GM23248 (cell line): ENCODE data around the gene PDPR. TPM values are rescaled to one million over a fixed set of nuclear protein-coding genes. Genes with fewer than 3 reads are reported as not detected.
"Not testable (repeated sequence)": the region's sequence is repeated elsewhere in the genome, so short reads cannot be mapped to it uniquely, and the experiment has no call there.

Experiments used
- DNase-seq: peaks from one replicate; pipeline ENCODE4 v3.0.0-alpha.2; 2015
- H2AFZ ChIP-seq: fragments of 200-600 bp; sonication (generic); 2 replicates; pipeline ENCODE4 v1.6.1; 2016; ENCODE audit warnings: antibody characterized with exemption
- H3F3A ChIP-seq: fragments of 200-600 bp; sonication (generic); 2 replicates; pipeline ENCODE4 v1.6.1; 2016; ENCODE audit warnings: mild to moderate bottlenecking, antibody characterized with exemption, mixed run types; ENCODE audit not compliant: insufficient read depth
- H3K27ac ChIP-seq: fragments of 200-600 bp; sonication (generic); 2 replicates; pipeline ENCODE4 v1.5.1; 2016; ENCODE audit warnings: mild to moderate bottlenecking
- H3K27me3 ChIP-seq: fragments of 200-600 bp; sonication (generic); replicated peaks from 2 replicates; pipeline ENCODE4 v1.6.1; 2016; ENCODE audit warnings: mild to moderate bottlenecking; ENCODE audit not compliant: insufficient read depth
- H3K36me3 ChIP-seq: fragments of 200-600 bp; sonication (generic); 2 replicates; pipeline ENCODE4 v1.6.1; 2016; ENCODE audit warnings: low read depth, mild to moderate bottlenecking
- H3K4me1 ChIP-seq: fragments of 200-600 bp; sonication (generic); 2 replicates; pipeline ENCODE4 v1.6.1; 2016; ENCODE audit warnings: mild to moderate bottlenecking; ENCODE audit not compliant: insufficient read depth
- H3K4me2 ChIP-seq: fragments of 200-600 bp; sonication (generic); one replicate; pipeline ENCODE4 v1.6.1; 2016; ENCODE audit warnings: mild to moderate bottlenecking; ENCODE audit not compliant: unreplicated experiment
- H3K4me3 ChIP-seq: fragments of 200-600 bp; sonication (generic); 2 replicates; pipeline ENCODE4 v1.5.1; 2016; ENCODE audit warnings: mild to moderate bottlenecking
- H3K79me2 ChIP-seq: fragments of 200-600 bp; sonication (generic); 2 replicates; pipeline ENCODE4 v1.6.1; 2016; ENCODE audit warnings: mild to moderate bottlenecking; ENCODE audit not compliant: insufficient read depth
- H3K9ac ChIP-seq: fragments of 200-600 bp; sonication (generic); 2 replicates; pipeline ENCODE4 v1.6.1; 2016; ENCODE audit warnings: mild to moderate bottlenecking
- H3K9me2 ChIP-seq: fragments of 200-600 bp; sonication (generic); 2 replicates; pipeline ENCODE4 v1.6.1; 2016; ENCODE audit warnings: mixed run types, mild to moderate bottlenecking, moderate library complexity; ENCODE audit not compliant: insufficient read depth
- H3K9me3 ChIP-seq: fragments of 200-600 bp; sonication (generic); one replicate; pipeline ENCODE4 v1.6.1; 2017; ENCODE audit warnings: low read depth
- H4K20me1 ChIP-seq: fragments of 200-600 bp; sonication (generic); 2 replicates; pipeline ENCODE4 v1.6.0; 2016; ENCODE audit not compliant: insufficient read depth
- WGBS, 2 experiments: methylation state at CpG; one replicate each; pipeline ENCODE4 v1.1.6; 2015 to 2017; ENCODE audit warnings: low lambda C conversion rate in 2 of 2, low coverage in 1 of 2; ENCODE audit errors: missing lambda C conversion rate in 2 of 2; 5-methylcytosine and 5-hydroxymethylcytosine counted together
- in situ Hi-C: fragments of 300-500 bp; cut with MboI; formaldehyde crosslinking; loops from 2 replicates; pipeline ENCODE4 v1.15.0; 2020
- polyA plus RNA-seq: library from polyadenylated mRNA; unstranded; fragments of >200 nt; fragmentation: Nextera tagmentation; extraction: Ambion mirVana; gene quantifications from 2 replicates; pipeline ENCODE4 v1.2.1, GENCODE V29; 2016
- total RNA-seq: library from RNA; depleted of rRNA; stranded (reverse); fragments of >200 nt; shearing (Covaris generic); gene quantifications from 2 replicates; pipeline ENCODE4 v1.2.3, GENCODE V29; 2014

The PDPR gene
- total and polyA plus RNA-seq, 2 experiments from 2014 or later: 5.3 to 8.6 TPM

GRCh38 chr16:70188608-70188915 lies 74.4 kb downstream of the PDPR start:
- H3K27ac ChIP-seq, H3K27me3 ChIP-seq, H3K36me3 ChIP-seq, H3F3A ChIP-seq, H3K4me1 ChIP-seq, H3K9me2 ChIP-seq, H2AFZ ChIP-seq, H3K9me3 ChIP-seq, H4K20me1 ChIP-seq, H3K79me2 ChIP-seq, in situ Hi-C loops, H3K4me2 ChIP-seq: not testable (repeated sequence)
- DNase-seq: peak; percentile 32
- 0 to 2% methylated on average over 7 to 13 of the region's 22 CpGs for WGBS, 2 experiments
- H3K9ac ChIP-seq: peak overlapping the region; percentile 75
- peak overlapping the region; percentile 55 for H3K4me3 ChIP-seq

DNA sequence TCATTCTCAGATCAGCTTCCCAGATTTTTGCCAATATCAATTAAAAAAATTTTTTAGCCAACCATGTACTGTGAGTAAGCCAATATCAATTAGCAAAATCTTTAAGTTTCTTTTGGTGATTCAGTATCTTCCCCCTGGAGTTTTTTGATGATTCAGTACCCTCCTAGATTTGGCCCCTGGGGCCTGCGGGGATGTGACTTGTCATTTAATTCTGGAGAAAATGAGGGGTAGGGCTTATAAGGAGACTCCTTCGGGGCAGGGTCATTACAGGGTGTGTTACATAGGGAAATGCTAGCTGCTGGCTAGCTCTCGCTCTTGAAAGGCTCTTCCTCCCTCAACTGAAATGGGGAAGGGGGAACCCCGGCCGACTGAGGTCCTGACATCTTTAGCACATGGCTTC lies 76.4 kb downstream of the PDPR start:
- H4K20me1 ChIP-seq, DNase-seq, H3K4me1 ChIP-seq, H3K27me3 ChIP-seq, H3K36me3 ChIP-seq, H3F3A ChIP-seq, H3K27ac ChIP-seq, H3K9ac ChIP-seq, H2AFZ ChIP-seq, H3K9me3 ChIP-seq, H3K4me2 ChIP-seq, in situ Hi-C loops, H3K4me3 ChIP-seq, H3K9me2 ChIP-seq, H3K79me2 ChIP-seq: not testable (repeated sequence)
- WGBS, 2 experiments: no CpG with 5 or more reads among the region's 5 CpGs

DNA sequence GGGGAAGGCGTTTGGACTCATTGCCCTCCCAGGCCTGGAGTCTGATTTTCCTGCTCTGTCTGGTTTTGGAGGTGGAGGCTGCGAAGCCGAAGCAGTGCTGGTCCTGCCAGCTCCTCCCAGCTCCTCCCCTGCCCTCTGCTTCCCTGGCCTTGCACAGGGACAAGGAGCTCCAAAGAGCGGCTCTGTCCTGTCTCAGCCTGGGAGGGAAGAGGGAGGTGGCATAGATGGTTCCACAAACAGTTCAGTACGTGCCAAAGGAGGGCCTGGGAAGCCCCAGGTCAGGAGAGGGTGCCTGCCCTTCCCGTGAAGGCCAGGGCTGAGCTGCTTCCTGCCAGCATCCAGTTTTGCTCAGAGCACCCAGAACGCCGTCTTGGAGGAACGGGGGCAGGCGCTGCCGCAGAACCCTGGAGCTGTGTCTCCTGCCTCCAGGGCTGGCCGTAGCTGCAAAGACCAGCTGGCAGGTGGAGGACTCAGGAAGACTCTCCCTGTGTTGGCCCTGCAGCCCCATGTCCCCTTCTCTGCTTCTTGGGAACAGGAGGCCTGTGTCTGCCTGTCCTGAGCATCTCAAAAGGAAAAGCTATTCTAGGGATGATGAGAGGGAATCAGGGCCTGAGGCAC lies 82.7 kb downstream of the PDPR start:
- H3K4me2 ChIP-seq, H3K4me1 ChIP-seq, H3K27me3 ChIP-seq, in situ Hi-C loops, H3F3A ChIP-seq, H3K79me2 ChIP-seq, H3K27ac ChIP-seq, H2AFZ ChIP-seq, H3K9me3 ChIP-seq, DNase-seq, H3K9me2 ChIP-seq, H3K9ac ChIP-seq, H3K4me3 ChIP-seq, H3K36me3 ChIP-seq, H4K20me1 ChIP-seq: not testable (repeated sequence)
- WGBS, 2 experiments: 31 to 37% methylated on average over 6 to 8 of the region's 12 CpGs

DNA sequence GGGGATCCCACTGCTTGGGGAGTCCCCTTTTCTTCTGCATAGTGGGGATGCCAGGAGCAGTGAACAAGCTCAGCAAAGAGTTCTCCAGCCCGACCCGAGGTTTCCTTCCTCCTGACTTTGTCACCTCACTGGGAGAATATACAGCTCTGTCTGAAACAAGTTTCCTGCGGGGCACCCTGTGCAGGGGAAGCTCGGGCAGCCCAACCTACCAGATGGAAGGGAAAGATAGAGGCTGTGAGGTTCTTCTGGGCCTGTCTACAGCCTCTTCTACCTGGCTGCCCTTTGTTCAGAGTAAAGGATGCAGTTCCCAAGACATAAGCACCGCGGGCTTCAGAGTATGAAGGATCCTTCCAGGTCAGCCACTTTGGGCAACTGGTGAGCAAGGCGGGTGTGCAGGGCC lies 83.5 kb downstream of the PDPR start:
- H3K36me3 ChIP-seq, H3K9ac ChIP-seq, in situ Hi-C loops, H3K4me3 ChIP-seq, H3K4me2 ChIP-seq, H3F3A ChIP-seq, DNase-seq, H3K9me3 ChIP-seq, H3K79me2 ChIP-seq, H2AFZ ChIP-seq, H3K27ac ChIP-seq, H4K20me1 ChIP-seq, H3K4me1 ChIP-seq, H3K9me2 ChIP-seq, H3K27me3 ChIP-seq: not testable (repeated sequence)
- WGBS, 2 experiments: 95 to 96% methylated on average over 7 of the region's 7 CpGs

DNA sequence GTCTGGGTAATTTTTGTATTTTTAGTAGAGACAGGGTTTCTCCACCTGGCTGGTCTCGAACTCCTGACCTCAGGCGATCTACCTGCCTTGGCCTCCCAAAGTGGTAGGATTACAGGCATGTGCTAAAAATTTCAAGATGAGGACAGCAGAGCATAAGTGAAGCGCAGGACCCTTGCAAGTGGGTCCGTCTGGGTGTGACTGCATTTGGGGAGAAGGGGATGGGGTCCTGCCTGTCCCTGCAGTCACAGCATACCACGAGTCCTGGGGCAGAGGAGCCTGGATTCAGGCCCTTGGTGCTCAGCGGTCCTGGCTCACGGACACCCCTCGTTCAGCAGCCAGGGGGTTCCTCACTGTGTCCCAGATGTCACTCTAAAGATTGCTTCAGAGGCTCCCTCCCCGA lies 84.1 kb downstream of the PDPR start:
- H3K27me3 ChIP-seq, H3K79me2 ChIP-seq, H3K9ac ChIP-seq, in situ Hi-C loops, H3K4me2 ChIP-seq, H3K4me3 ChIP-seq, H3K36me3 ChIP-seq, H3K27ac ChIP-seq, DNase-seq, H4K20me1 ChIP-seq, H3F3A ChIP-seq, H3K9me3 ChIP-seq, H3K4me1 ChIP-seq, H3K9me2 ChIP-seq, H2AFZ ChIP-seq: not testable (repeated sequence)
- 66 to 67% methylated on average over 9 of the region's 9 CpGs for WGBS, 2 experiments

DNA sequence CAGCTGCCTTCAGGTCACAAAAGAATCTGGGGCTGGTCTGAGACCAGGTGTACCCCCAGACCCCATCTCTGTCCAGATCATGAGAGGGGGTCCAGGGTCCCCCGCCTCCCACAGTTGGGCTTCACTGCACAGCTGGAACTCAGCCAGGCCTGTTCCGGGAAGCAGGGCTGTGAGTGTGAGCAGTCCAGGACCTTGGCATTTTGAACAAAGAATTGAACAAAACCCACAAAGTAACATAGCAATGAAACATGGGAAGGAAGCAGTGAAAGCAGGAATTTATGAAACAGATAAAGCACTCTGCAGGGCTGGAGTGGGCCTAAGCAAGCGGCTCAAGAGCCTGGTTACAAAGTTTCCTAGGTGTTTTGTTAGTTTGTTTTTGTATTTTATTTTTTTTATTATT lies 84.5 kb downstream of the PDPR start:
- WGBS, 2 experiments: 37 to 38% methylated on average over 3 of the region's 3 CpGs
- H3K27ac ChIP-seq, H2AFZ ChIP-seq, H3K4me2 ChIP-seq, H4K20me1 ChIP-seq, H3K4me3 ChIP-seq, H3K9me2 ChIP-seq, H3K79me2 ChIP-seq, H3K27me3 ChIP-seq, H3F3A ChIP-seq, H3K4me1 ChIP-seq, H3K9me3 ChIP-seq, H3K9ac ChIP-seq, in situ Hi-C loops, H3K36me3 ChIP-seq: not testable (repeated sequence)
- DNase-seq: peak; percentile 7

DNA sequence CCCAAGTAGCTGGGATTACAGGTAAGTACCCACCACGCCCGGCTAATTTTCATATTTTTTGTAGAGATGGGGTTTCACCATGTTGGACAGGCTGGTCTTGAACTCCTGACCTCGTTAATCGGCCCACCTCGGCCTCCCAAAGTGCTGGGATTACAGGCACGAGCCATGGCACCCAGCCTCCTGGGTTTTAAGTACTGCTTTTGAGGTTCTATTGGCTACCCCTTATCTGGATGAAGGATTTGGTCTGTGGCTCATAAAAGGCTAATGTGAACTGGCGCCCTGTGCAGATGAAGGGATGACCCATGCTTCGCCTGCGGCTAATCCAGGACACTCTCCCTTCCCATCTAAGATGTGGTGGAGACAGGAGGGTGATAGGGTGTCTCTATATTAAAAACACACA lies 85.0 kb downstream of the PDPR start:
- H4K20me1 ChIP-seq, DNase-seq: not testable (repeated sequence)

DNA sequence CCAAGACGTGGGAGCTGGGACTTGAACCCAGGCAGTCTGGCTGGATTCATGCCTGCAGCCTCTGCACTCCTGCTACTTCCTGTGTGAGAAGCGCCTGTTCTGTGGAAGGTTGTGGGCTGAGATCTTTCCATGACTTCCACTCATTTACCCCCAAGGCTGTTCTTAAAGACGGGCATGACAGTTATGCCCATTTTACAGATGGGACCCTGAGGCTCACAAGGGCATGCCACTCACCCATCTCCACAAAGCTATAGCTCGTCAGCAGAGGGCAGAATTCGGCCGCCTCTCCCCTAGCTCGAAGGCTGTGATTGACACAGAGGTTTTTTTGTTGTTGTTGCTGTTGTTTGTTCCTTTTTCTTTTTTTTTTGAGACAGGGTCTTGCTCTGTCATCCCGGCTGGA lies 85.9 kb downstream of the PDPR start:
- H3F3A ChIP-seq, H4K20me1 ChIP-seq, H3K9me2 ChIP-seq, H3K79me2 ChIP-seq, H3K4me1 ChIP-seq, H3K9me3 ChIP-seq, H3K4me3 ChIP-seq, H3K9ac ChIP-seq, DNase-seq, H2AFZ ChIP-seq, in situ Hi-C loops, H3K27me3 ChIP-seq, H3K36me3 ChIP-seq, H3K4me2 ChIP-seq, H3K27ac ChIP-seq: not testable (repeated sequence)
- WGBS, 2 experiments: 88% methylated on average over 8 of the region's 8 CpGs

More for the DNA sequence above, 85.0 kb downstream of the PDPR start:
- H3K9me2 ChIP-seq, H2AFZ ChIP-seq, H3K27ac ChIP-seq, H3K79me2 ChIP-seq, H3K9me3 ChIP-seq, H3K4me3 ChIP-seq, in situ Hi-C loops, H3K4me2 ChIP-seq, H3K27me3 ChIP-seq, H3K4me1 ChIP-seq, H3F3A ChIP-seq, H3K36me3 ChIP-seq, H3K9ac ChIP-seq: not testable (repeated sequence)
- WGBS, 2 experiments: 94% methylated on average over 9 of the region's 9 CpGs
